GM12874 (cell line): ENCODE data around the gene GDPD1.

Experiments used
- CTCF ChIP-seq: IDR thresholded peaks from 2 replicates; pipeline ENCODE4 v1.5.1; 2011; ENCODE audit warnings: low read depth, mild to moderate bottlenecking, control low read depth, low read length, moderate library complexity; ENCODE audit not compliant: insufficient read depth

The GDPD1 gene

DNA sequence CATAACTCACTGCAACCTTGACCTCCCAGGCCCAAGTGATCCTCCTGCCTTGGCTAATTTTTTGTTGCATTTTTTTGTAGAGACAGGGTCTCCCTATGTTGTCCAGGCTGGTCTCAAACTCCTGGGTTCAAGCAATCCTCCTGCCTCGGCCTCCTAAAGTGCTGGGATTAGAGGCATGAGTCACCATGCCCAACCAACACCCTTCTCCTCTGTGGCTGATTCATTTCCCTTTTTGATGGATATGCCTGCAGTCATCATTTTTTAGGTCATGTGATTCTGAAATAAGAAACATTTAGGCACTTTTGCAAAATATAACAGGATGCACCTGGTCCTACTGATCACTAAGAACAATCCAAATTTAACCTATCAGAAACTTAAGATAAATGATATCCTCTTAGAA is 67.1 kb downstream of the GDPD1 start:
- TF ChIP-seq CTCF = no peak

DNA sequence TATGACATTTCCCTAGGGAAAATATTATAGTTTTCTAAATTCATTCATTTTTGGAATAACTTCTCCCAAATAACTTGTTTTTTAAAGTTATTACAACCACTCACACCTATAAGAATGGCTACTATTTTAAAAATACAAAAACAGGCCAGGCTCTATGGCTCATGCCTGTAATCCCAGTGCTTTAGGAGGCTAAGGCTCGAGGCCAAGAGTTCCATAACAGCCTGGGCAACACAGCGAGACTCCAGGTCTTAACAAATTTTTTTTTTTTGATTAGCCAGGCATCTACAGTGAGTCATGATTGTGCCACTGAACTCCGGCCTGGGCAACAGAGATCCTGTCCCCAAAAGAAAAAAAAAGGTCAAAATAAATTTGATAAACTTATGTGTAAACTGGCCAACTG is 67.6 kb downstream of the GDPD1 start:
- no peak for TF ChIP-seq CTCF

- TF ChIP-seq CTCF = no peak
These were observed 69.6 kb downstream of the GDPD1 start for GRCh38 chr17:59289981-59290301.

DNA sequence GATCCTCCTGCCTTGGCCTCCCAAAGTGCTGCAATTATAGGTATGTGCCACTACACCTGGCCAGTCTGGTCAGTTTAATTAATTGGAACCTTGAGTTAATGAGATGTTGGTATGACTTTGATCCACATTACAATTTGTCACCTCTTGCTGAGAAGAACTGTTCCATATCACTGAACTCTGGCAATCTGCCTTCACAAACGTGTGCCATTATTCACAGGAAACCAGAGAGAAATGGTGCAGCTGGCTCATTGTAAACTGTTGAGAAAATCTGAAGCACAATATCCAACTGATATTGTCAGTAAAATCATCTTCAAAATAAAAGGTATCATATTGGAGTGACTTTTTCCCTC is 71.8 kb downstream of the GDPD1 start:
- no peak for TF ChIP-seq CTCF

DNA sequence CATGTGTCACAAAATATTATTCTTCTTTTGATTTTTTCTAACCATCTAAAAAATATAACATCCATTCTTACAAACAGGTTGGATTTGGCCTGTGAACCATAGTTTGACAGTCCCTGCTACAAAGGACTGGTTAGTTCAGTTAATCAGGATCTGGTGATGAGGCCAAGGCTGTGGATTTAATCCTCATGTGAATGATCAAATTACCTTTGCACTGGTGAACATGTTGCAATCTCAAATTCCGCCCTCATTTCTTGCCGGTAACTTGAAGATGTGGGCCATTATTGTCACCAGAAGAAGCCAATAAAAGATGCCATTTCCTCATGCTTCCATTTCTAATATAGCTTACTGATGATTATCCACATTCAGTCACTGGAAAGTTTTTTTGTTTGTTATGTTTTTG is 75.9 kb downstream of the GDPD1 start:
- no peak for TF ChIP-seq CTCF

DNA sequence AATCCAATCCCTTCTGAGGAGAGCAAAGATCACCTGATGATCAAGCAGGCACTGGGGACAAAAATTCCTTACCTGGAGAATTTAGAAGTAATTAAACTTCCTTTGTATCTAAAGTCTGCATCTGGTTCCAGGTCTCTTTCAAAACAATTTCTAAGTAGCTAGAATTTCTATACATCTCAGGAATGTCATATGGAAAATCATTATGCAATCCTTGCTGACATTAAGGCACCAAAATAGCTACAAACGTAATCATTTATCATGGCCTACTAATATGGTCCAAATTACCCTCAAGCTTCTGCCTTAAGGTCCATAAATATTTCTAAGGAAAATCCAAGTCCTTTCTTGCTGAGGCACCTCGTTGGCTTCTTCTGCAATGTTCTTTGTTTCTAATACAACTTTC is 78.2 kb downstream of the GDPD1 start:
- no peak for TF ChIP-seq CTCF

DNA sequence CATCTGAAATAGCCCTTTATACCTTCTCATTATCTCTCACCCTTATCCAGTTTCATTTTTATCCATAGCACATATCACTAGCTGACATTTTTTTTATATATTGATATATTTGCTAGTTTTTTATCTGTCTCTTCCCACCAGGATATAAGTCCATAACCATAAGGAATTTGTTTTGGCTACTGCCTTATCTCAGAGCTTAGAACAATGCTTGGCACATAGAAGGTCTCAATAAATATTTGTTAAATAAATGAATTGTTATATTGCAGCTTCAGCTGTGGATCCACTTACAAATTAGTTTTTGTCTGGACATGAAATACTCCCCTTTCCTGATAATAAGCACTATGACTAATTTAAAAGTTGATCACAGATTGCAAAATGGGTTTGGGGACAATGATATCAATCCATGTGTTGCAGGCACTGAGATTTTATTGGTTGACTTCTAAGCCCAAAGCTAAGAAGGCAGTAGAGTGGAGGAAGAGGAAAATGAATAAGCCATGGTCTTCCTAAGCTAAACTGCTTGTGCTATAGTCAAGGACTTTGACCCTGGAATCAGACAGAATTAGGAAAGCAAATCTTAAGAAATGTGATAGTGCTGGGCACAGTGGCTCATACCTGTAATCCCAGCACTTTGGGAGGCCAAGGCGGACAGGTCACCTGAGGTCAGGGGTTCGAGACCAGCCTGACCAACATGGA is 79.2 kb downstream of the GDPD1 start:
- no peak for TF ChIP-seq CTCF
